Testis (tissue), 2 donors: ENCODE measurements around the gene LAMTOR4.

ENCODE experiments used
- CTCF ChIP-seq, 3 experiments: fragments of 450-650 bp in 2 of 3; fragments of 200-600 bp in 1 of 3; sonication (generic) in 1 of 3; IDR thresholded peaks; one replicate each; pipeline ENCODE4 v1.5.1; 2016 to 2019; ENCODE audit warnings: antibody characterized with exemption in 3 of 3, mild to moderate bottlenecking in 2 of 3, moderate library complexity in 1 of 3
- POLR2A ChIP-seq: fragments of 450-650 bp; IDR thresholded peaks from one replicate; pipeline ENCODE4 v1.6.1; 2017; ENCODE audit warnings: antibody characterized with exemption, mild to moderate bottlenecking, moderate library complexity

- TF ChIP-seq CTCF (IDR thresholded peaks at IDR 0.05) (no peak), POLR2A (no peak)
These were observed 526 bp upstream of the LAMTOR4 start for GRCh38 chr7:100148225-100148558.
